Ovary (tissue), 9 donors: Measurements from ENCODE around the gene ALPK3. TPM values are rescaled to one million over a fixed set of nuclear protein-coding genes. Genes with fewer than 3 reads are reported as not detected.

Experiments used
- DNase-seq, 5 donors: peaks; one replicate each; pipeline ENCODE4 v3.0.0-alpha.2; 2019 to 2020
- H3K27ac ChIP-seq, 2 donors: fragments of 200-600 bp; one replicate each; pipeline versions ENCODE4 v1.5.1 to v1.8.0; 2019 to 2022
- H3K27me3 ChIP-seq: fragments of 200-600 bp; one replicate; pipeline ENCODE4 v1.8.0; 2022
- H3K36me3 ChIP-seq: fragments of 200-600 bp; sonication (generic); one replicate; pipeline ENCODE4 v1.5.1; 2019
- H3K4me1 ChIP-seq: one replicate; pipeline ENCODE4 v1.8.1; 2013; ENCODE audit warnings: mild to moderate bottlenecking, moderate library complexity; ENCODE audit not compliant: insufficient read depth
- H3K4me3 ChIP-seq: fragments of 200-600 bp; sonication (generic); one replicate; pipeline ENCODE4 v1.5.1; 2017
- H3K9me3 ChIP-seq, 2 donors: fragments of 200-600 bp in 1 of 2; sonication (generic) in 1 of 2; one replicate each; pipeline versions ENCODE4 v1.5.1 to v1.8.1; 2013 to 2019; ENCODE audit warnings: mild to moderate bottlenecking in 1 of 2, moderate library complexity in 1 of 2
- CTCF ChIP-seq, 3 donors: fragments of 450-650 bp in 2 of 3; fragments of 200-600 bp in 1 of 3; IDR thresholded peaks; one replicate each; pipeline versions ENCODE4 v1.5.1 to v1.8.0; 2016 to 2022; ENCODE audit warnings: antibody characterized with exemption in 3 of 3, mild to moderate bottlenecking in 1 of 3
- EP300 ChIP-seq: sonication (generic); formaldehyde crosslinking; IDR thresholded peaks from one replicate; pipeline ENCODE4 v1.6.1; 2017; ENCODE audit warnings: antibody characterized with exemption
- POLR2A ChIP-seq: fragments of 450-650 bp; IDR thresholded peaks from one replicate; pipeline ENCODE4 v1.6.1; 2017; ENCODE audit warnings: antibody characterized with exemption, mild to moderate bottlenecking, moderate library complexity
- WGBS, 3 donors: extraction: QIAGEN DNeasy Blood & Tissue Kit in 1 of 3; methylation state at CpG; one replicate each; pipeline versions ENCODE4 v1.1.5 to v1.1.7; 2013 to 2017; 5-methylcytosine and 5-hydroxymethylcytosine counted together
- intact Hi-C, 4 donors: fragments of 100-400 bp; cut with DNase I; formaldehyde crosslinking; loops; one replicate each; pipeline versions ENCODE4 v1.11.0 to v1.15.1; 2022 to 2023
- polyA plus RNA-seq, 2 donors: library from polyadenylated mRNA; stranded (reverse); fragments of 200-250 nt in 1 of 2; fragments of 350-450 nt in 1 of 2; fragmentation: Illumina TruSeq in 1 of 2; extraction: RNeasy Lipid Tissue Mini Kit (QIAGEN cat#74804) in 1 of 2; gene quantifications; one replicate each; pipeline ENCODE4 v1.2.3, GENCODE V29; 2013 to 2014
- total RNA-seq, 7 donors: library from RNA; depleted of rRNA in 2 of 7; stranded (reverse); fragments of >200 nt in 2 of 7; fragmentation: NEBNext Ultra II Directional in 3 of 7; extraction: Animal tissue kit (Norgen Biotek cat#: 25700) in 3 of 7; gene quantifications; one replicate each; pipeline versions ENCODE4 v1.1.0 to v1.2.4, GENCODE V29; 2016 to 2023
- donor health status: DM: no; HTN: no; CAD: no; lungs with moderate emphysema.
- donor health status: DM: no; HTN: no; CAD: no.
- donor health status: Bipolar disorder and iron deficiency.
- donor health status: DM: yes; HTN: yes; CAD: no.
- donor health status: DM: no; HTN: no; CAD: no.
- donor health status: DM: yes; HTN: yes; CAD: no.

ALPK3 gene
- total and polyA plus RNA-seq, 9 donors: 0.48 to 2.8 (median 1.0) TPM

GRCh38 chr15:84813931-84814330 is 3.2 kb upstream of the ALPK3 start:
- no peak overlapping the region for H3K4me3 ChIP-seq
- 55 to 81% (median 68%) methylated on average over 1 of the region's 1 CpG for WGBS, 3 donors
- no peak for DNase-seq
- H3K27ac ChIP-seq: no peak overlapping the region
- no peaks in the 10 kb centered on the region for H3K36me3 ChIP-seq
- intact Hi-C loops: loop anchor here in 2 of 4 donors (10.0 kb wide), 2 partner anchors 59 to 69 kb away; partner anchors contain the start of gene ZNF592 (in 1 of the 2)
- TF ChIP-seq POLR2A: no peak
- H3K9me3 ChIP-seq: no peaks in the 10 kb centered on the region
- peaks cover 5% of the 10 kb centered on the region for H3K4me1 ChIP-seq
- no peaks in the 10 kb centered on the region for H3K27me3 ChIP-seq

GRCh38 chr15:84814916-84815315 is 2.2 kb upstream of the ALPK3 start:
- Histone ChIP-seq H3K27me3 (no peaks in the 10 kb centered on the region), H3K4me3 (no peak overlapping the region), H3K9me3 (no peaks in the 10 kb centered on the region), H3K27ac (no peak overlapping the region), H3K4me1 (peaks cover 9% of the 10 kb centered on the region), H3K36me3 (no peaks in the 10 kb centered on the region)
- DNase-seq: no peak
- intact Hi-C loops: loop anchor here in 2 of 4 donors (10.0 kb wide), 2 partner anchors 60 to 70 kb away; partner anchors contain the start of gene ZNF592 (in 1 of the 2)
- TF ChIP-seq EP300 (no peak), CTCF (IDR thresholded peaks at IDR 0.05) (no peak), POLR2A (no peak)
- WGBS, 3 donors: 85 to 89% (median 86%) methylated on average over 10 of the region's 10 CpGs

- 48 to 70% (median 60%) methylated on average over 18 to 27 of the region's 27 CpGs for WGBS, 3 donors
- no peaks in the 10 kb centered on the region for H3K36me3 ChIP-seq
- no peak for DNase-seq
- H3K27me3 ChIP-seq: no peaks in the 10 kb centered on the region
- peaks cover 11% of the 10 kb centered on the region for H3K4me1 ChIP-seq
- TF ChIP-seq POLR2A: no peak
- TF ChIP-seq CTCF (IDR thresholded peaks at IDR 0.05): no peak
- no peak for TF ChIP-seq EP300
- no peak overlapping the region for H3K4me3 ChIP-seq
- intact Hi-C loops: loop anchor here in 2 of 4 donors (10.0 kb wide), 2 partner anchors 63 to 73 kb away; partner anchors contain the start of gene ZNF592 (in 1 of the 2)
- H3K27ac ChIP-seq: no peak overlapping the region
- no peaks in the 10 kb centered on the region for H3K9me3 ChIP-seq
Measured at GRCh38 chr15:84817466-84818081, 418 bp downstream of the ALPK3 start.

DNA sequence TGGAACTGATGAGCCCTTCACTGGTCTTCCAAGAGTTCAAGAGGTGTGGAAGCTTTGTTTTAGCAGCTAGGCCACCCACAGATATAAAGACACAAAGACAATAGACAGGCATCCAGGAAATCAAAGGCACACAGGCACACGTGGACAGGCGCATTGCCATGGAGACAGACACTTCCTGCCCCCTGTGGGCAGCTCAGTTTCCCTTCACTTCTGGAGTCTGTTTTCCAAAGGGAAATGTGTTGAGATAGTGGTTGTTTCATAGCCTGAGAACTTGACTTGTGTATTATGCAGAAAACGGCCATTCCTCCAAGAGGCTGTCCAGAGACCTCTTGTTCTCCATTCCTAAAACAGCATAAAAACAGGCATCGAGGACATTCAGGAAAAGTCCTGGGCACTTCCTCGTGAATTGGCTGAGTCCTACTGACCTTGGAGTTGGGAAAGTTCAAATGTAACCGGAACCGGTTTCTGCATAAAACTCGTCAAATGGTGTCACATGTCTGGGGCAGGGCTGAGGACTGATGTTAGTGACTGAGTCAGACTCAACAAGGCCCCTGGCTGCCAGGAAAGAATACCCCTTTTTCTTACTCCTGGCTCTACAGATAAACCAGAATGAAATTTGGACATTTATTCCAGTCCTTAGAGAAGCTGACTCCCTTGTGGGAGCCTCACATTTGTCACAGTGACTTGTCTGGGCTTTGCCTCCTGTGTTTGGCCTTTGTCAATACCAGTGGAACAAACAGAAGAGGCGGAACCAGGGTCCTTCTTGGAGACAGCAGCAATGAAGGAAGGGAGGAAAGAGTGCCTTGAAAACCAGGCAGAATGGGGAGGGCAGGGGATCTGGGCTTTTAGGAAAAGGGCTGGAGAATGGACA is 1.3 kb downstream of the ALPK3 start:
- H3K4me3 ChIP-seq: no peak overlapping the region
- intact Hi-C loops: loop anchor here in 2 of 4 donors (1.0 to 10.0 kb wide), 3 partner anchors 64 to 230 kb away; partner anchors contain the start of gene ZNF592 (in 1 of the 2)
- H3K27me3 ChIP-seq: no peaks in the 10 kb centered on the region
- no peaks in the 10 kb centered on the region for H3K9me3 ChIP-seq
- H3K36me3 ChIP-seq: no peaks in the 10 kb centered on the region
- TF ChIP-seq POLR2A (no peak), EP300 (no peak), CTCF (IDR thresholded peaks at IDR 0.05) (no peak)
- DNase-seq: peak in 1 of 5 donors; percentile 16
- peaks cover 11% of the 10 kb centered on the region for H3K4me1 ChIP-seq
- peak overlapping the region in 1 of 2 donors; percentile 29 for H3K27ac ChIP-seq
- 72 to 74% (median 72%) methylated on average over 9 of the region's 9 CpGs for WGBS, 3 donors
